NCI-H187 (cell line): ENCODE data around the gene GRM7.

ENCODE experiments used
- DNase-seq, 2 experiments: peaks; one replicate each; lab custom pipeline; 2025; lab: John Stamatoyannopoulos, UW

Gene GRM7

GRCh38 chr3:7400360-7400759, 539.4 kb downstream of the GRM7 start:
- DNase-seq: no peak

- DNase-seq: no peak
Observed at GRCh38 chr3:7401418-7401817, 540.5 kb downstream of the GRM7 start.

- no peak for DNase-seq
Observed at GRCh38 chr3:7407107-7407506, 546.2 kb downstream of the GRM7 start.

- no peak for DNase-seq
Observed at GRCh38 chr3:7410782-7411181, 549.9 kb downstream of the GRM7 start.

GRCh38 chr3:7421065-7421464, 560.1 kb downstream of the GRM7 start:
- DNase-seq: no peak

DNA sequence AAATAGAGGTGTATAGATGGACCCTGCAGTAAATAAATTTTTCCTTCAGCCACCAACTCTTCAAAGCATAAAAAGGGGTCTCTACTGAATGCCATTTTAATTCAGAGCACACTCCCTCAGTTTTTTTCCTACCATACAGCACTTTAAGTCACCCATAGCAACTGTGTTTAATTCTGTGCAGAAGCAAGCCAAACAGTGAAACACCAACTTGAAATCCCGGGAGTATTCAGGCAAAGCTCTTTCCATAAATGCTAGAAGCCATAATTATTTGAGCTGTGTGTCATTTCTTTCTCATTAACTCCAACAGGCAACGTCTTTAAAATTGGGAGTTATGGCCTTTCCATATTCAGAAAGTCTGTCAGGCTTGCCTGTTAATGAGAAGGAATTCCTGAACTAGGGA, 562.1 kb downstream of the GRM7 start:
- no peak for DNase-seq

DNA sequence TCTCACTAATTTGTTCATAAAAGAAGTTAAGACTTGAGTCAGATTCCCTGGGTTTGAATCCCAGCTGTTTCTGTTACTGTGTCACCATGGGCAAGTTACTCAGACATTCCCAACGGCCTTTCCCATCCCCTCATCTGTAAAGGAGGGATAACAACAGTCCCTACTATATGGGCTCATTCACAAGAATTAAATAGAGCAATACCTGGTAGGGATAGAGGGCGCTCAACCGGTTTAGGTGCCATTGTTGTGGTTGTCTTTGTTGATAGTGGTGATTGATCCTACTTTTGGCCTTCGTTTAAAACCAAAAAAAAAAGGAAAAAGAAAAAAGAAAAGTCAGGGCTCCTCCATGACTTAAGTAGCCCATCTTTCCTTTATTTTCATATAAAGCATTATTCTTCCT, 563.1 kb downstream of the GRM7 start:
- no peak for DNase-seq

GRCh38 chr3:7428206-7428718, 567.3 kb downstream of the GRM7 start:
- DNase-seq: no peak

DNA sequence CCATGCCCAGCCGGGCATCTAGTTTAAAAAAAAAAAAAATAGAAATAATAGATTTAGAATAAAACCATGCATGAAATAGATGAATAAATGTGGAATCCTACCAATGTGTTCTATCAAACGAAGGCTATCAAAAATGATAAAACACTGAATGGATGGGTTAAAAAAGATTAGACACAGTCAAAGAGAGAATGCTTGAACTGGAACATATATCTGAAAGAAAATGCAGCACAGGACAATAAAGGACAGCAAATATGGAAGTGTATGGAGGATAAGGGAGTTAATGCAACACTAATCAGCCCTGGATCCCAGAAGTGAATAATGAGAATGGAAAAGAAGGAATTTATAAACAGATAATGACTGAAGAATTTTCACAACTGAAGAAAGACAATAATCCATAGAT, 571.7 kb downstream of the GRM7 start:
- DNase-seq: no peak

GRCh38 chr3:7433073-7433472, 572.2 kb downstream of the GRM7 start:
- DNase-seq: no peak

DNA sequence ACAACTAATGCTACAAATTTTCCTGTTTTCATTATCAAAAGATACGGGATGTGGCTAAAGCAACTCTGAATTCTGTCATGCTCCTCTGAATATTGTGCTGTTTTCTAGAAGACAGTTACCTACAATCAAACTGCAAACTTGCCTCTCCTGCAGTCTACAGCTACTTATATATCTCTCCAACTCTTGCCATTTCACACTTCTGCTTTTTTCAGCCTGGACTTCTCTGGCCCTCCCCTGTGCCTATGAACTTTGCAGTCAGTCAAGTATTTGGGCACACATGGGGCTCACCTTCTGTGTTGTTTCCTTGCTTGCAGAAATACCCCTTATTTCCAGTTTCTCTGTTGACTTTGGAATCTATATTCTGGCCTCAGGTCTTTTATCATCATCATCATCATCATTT, 575.6 kb downstream of the GRM7 start:
- DNase-seq: no peak

DNA sequence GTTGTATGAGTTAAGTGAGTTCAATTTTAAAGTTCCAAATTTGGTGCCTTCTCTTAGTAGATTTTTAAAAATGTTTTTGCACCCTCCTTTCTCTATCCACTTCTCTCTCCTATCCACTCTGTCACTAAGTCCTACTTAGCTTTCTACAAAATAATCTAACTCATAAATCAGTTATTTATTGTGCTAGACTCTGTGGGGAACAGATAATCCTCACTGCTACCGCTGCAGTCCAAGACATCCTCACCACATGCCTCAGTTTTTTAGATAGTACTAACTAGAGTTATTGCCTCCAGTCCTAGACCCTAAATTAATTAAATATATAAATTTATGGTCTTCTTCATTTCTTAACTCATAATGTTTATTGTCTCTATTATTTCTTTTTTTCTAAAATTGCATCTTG, 576.3 kb downstream of the GRM7 start:
- DNase-seq: no peak

DNA sequence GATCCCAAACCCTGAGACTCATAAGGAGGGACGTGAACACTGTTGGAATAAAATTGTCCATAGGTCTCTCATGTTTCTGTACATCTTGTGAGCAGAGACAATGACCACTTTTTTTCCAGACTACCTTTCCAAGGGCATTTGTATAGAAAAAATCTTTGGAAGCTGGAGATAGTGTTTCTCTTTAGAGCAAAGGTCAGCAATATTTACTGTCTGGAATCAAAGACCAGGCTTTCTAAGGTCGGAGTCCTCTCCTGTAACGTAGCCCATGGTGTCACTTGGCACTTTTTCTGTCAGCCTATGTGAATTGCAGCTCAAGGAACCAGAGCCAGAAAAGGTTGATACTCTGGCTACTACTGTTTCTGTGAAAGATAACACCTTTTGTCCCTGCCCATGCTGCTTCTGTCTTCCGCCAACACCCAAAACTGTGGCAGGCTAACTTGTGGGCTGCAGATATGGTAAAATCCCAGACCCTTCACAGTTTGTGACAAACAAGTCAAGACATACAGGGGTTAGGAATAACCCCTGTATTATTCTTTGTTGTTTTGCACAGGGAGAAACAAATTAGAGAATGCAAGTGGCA, 578.3 kb downstream of the GRM7 start:
- DNase-seq: no peak

GRCh38 chr3:7444886-7445285, 584.0 kb downstream of the GRM7 start:
- no peak for DNase-seq

DNA sequence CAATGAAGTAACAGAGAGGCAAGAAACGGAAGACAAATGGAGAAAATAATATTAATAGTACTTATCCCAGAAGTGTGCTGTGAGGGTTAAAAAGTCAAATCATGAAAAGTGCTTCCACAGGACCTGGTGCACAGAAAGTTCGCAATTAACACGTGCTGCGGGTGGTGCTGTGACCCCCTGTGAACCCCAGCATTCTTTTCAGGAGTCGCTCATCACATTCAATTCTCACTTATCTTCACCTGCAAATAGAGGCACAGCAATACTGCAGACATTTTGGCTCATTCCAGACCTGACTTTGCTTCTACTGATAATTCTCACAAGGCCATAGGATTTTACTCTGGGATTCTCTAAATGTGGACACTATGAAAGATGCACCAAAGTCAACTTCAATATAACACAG, 584.4 kb downstream of the GRM7 start:
- no peak for DNase-seq

DNA sequence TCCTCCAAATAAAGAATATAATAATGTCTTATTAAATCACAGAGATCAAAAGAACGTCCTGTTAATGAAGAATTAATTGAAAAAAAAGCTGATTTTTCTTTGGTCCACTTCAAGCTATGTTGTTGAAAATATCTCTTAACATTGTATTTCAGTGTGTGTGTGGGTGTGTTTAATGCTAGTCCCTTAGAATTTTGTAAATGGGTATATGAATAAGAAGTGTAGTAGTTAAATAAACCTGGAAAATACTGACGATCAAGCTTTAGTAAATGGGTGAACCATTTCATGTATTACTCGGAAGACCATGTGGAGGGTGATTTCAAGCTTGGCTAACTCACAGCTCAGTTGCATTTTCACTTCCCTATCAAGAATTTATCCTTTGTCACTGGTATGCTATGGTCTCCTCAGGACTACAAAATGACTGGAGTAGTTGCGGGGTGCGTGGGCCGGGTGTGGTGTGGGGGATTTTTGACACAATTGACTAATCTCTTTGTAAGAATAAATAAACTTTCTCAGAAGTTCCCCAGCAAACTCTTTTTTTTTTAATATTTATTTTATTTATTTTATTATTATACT, 586.4 kb downstream of the GRM7 start:
- DNase-seq: no peak

GRCh38 chr3:7456386-7456785, 595.5 kb downstream of the GRM7 start:
- DNase-seq: no peak

DNA sequence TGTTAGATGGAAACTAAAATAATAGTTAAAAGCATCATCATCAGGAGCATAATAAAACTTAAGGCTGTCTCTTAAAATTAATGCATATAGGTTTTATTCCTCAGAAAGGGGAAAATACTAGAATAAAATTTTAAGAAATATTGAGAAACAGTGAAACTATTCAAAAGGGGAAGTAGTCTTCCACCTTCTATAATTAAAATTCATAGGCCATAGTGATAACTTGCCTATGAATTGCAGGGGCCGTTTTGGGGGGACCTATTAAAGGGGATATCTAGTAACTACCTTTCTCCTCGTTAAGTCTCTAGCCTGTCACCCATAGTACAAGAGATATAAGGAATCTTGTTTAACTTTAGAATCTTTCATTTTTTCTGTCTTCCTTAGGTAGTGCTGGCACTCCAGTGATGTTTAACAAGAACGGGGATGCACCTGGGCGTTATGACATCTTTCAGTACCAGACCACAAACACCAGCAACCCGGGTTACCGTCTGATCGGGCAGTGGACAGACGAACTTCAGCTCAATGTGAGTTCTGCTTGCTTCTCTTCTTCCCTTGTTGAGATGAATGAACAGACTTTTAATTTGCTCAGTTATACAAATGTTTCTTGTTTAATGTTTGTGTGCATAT, 600.4 kb downstream of the GRM7 start:
- no peak for DNase-seq

- no peak for DNase-seq
Observed at GRCh38 chr3:7469866-7470265, 609.0 kb downstream of the GRM7 start.

GRCh38 chr3:7484636-7485035, 623.7 kb downstream of the GRM7 start:
- DNase-seq: no peak

DNA sequence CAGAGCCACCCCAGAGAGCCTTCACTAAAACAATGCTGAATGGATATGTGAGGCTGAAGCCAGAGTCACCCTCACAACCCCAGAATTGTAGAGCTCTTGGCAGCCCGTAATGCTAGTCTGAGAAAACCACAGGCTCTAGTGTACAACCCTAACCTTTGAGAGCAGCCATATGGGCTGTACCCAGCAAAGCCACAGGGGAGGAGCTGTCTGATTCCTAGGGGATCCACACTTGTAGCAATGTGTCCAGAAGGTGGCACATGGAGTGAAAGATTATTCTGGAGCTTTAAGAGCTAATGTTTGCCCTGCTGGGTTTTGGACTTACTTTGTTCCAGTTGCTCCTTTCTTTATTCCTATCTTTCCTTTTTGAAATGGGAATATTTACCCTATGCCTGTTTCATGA, 626.8 kb downstream of the GRM7 start:
- no peak for DNase-seq

DNA sequence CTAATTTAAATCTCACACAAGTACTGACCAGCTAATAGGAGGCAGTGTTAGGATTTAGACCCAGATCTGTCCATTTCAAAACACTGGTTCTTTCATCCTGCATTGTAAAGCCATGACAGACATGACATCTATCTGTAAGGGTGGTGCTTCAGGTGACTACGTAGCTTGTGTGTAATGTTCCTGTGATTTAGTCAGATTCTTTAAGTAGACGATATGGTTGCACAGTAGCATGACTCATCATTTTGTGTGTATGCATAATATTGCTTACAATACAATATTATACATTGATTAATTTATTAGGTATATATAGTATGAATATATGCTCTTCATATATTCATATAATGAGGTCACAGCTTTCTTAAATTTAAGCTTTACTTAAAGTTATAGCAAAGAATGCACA, 628.5 kb downstream of the GRM7 start:
- DNase-seq: no peak

DNA sequence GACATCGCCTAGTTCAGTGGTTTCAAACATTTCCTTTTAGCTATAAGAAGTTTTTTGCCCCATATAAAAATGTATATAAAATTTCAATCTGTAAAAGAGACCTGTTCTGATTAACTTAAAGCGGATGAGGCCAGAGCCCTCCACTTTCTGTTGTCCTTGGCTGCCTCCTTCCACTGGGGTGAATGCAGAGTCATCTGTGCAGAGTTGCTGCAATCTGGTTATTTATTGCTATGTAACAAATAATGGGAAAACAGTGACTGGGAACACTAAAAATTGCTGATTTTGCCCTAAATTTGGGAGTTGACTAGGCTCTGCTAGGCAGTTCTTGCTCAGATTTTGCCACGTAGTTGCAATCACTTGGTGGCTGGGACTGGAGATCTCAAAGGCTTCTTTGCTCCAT, 637.8 kb downstream of the GRM7 start:
- DNase-seq: no peak

GRCh38 chr3:7503431-7503830, 642.5 kb downstream of the GRM7 start:
- DNase-seq: no peak
